T-helper 1 cell treated with Interleukin-12 subunit alpha and Interleukin-12 subunit beta and Interleukin-4 antibody, amounts not matched to agents 30 μg/mL and 1 μg/mL, for 36 hours (primary cell): ENCODE results near the gene KRT71.
"Not testable (repeated sequence)": the region's sequence is repeated elsewhere in the genome, so short reads cannot be mapped to it uniquely, and the experiment has no call there.

Experiments
- H3K27ac Mint-ChIP-seq: one replicate; pipeline ENCODE4 v1.8.0; 2021; ENCODE audit warnings: mild to moderate bottlenecking, mixed read lengths
- H3K27me3 Mint-ChIP-seq: one replicate; pipeline ENCODE4 v1.8.0; 2021; ENCODE audit warnings: low read depth, mixed read lengths
- H3K36me3 Mint-ChIP-seq: one replicate; pipeline ENCODE4 v1.8.0; 2021; ENCODE audit warnings: low read depth, mixed read lengths
- H3K4me1 Mint-ChIP-seq: one replicate; pipeline ENCODE4 v1.8.0; 2021; ENCODE audit warnings: low read depth, mixed read lengths
- H3K4me3 Mint-ChIP-seq: one replicate; pipeline ENCODE4 v1.8.0; 2021; ENCODE audit warnings: mild to moderate bottlenecking, moderate library complexity, mixed read lengths
- H3K9me3 Mint-ChIP-seq: one replicate; pipeline ENCODE4 v1.8.0; 2021; ENCODE audit warnings: mixed read lengths

Gene KRT71

GRCh38 chr12:52552681-52553195, at the start of gene KRT71:
Gene KRT71 (minus strand): TSS chr12:52553145. CDS start chr12:52553077, 68 bp downstream.
- Mint-ChIP-seq H3K36me3 (no peaks in the 10 kb centered on the region), H3K4me3 (no peak within 1 kb of the TSS), H3K27ac (no peak within 1 kb of the TSS), H3K27me3 (peaks cover 21% of the 10 kb centered on the region), H3K9me3 (no peaks in the 10 kb centered on the region), H3K4me1 (no peaks in the 10 kb centered on the region)

- Mint-ChIP-seq H3K27me3 (peaks cover 35% of the 10 kb centered on the region), H3K4me3 (no peak overlapping the region), H3K4me1 (peaks cover 23% of the 10 kb centered on the region), H3K27ac (no peak overlapping the region), H3K36me3 (no peaks in the 10 kb centered on the region), H3K9me3 (no peaks in the 10 kb centered on the region)
Observed at GRCh38 chr12:52602552-52602951, 49.6 kb upstream of the KRT71 start.

- Mint-ChIP-seq H3K36me3 (no peaks in the 10 kb centered on the region), H3K27ac (no peak overlapping the region), H3K4me1 (peaks cover 16% of the 10 kb centered on the region), H3K9me3 (no peaks in the 10 kb centered on the region), H3K4me3 (no peak overlapping the region), H3K27me3 (peaks cover 39% of the 10 kb centered on the region)
Observed at GRCh38 chr12:52601671-52602070, 48.7 kb upstream of the KRT71 start.

- Mint-ChIP-seq H3K9me3 (no peaks in the 10 kb centered on the region), H3K4me1 (peaks cover 16% of the 10 kb centered on the region), H3K27me3 (peaks cover 38% of the 10 kb centered on the region), H3K27ac (no peak within 1 kb of the TSS), H3K36me3 (no peaks in the 10 kb centered on the region), H3K4me3 (no peak within 1 kb of the TSS)
Observed at GRCh38 chr12:52600941-52601481, 48.1 kb upstream of the KRT71 start, which contains the start of gene KRT72. Gene KRT72 (minus strand): TSS chr12:52601463. CDS start chr12:52601452, 11 bp downstream.

GRCh38 chr12:52600475-52600874, 47.5 kb upstream of the KRT71 start:
- peaks cover 38% of the 10 kb centered on the region for H3K27me3 Mint-ChIP-seq
- H3K4me3 Mint-ChIP-seq, result no peak overlapping the region
- H3K4me1 Mint-ChIP-seq, result peaks cover 11% of the 10 kb centered on the region
- no peaks in the 10 kb centered on the region for H3K9me3 Mint-ChIP-seq
- no peaks in the 10 kb centered on the region for H3K36me3 Mint-ChIP-seq
- no peak overlapping the region for H3K27ac Mint-ChIP-seq

- H3K27ac Mint-ChIP-seq, result no peak overlapping the region
- H3K36me3 Mint-ChIP-seq, result no peaks in the 10 kb centered on the region
- no peak overlapping the region for H3K4me3 Mint-ChIP-seq
- H3K4me1 Mint-ChIP-seq, result peaks cover 9% of the 10 kb centered on the region
- H3K27me3 Mint-ChIP-seq, result peaks cover 38% of the 10 kb centered on the region
- no peaks in the 10 kb centered on the region for H3K9me3 Mint-ChIP-seq
Observed at GRCh38 chr12:52600071-52600470, 47.1 kb upstream of the KRT71 start.

GRCh38 chr12:52598966-52599365, 46.0 kb upstream of the KRT71 start:
- Mint-ChIP-seq H3K27me3 (peaks cover 43% of the 10 kb centered on the region), H3K4me3 (no peak overlapping the region), H3K27ac (no peak overlapping the region), H3K9me3 (no peaks in the 10 kb centered on the region), H3K4me1 (peaks cover 3% of the 10 kb centered on the region), H3K36me3 (no peaks in the 10 kb centered on the region)

GRCh38 chr12:52594237-52594636, 41.3 kb upstream of the KRT71 start:
- H3K36me3 Mint-ChIP-seq, H3K27ac Mint-ChIP-seq, H3K4me1 Mint-ChIP-seq, H3K9me3 Mint-ChIP-seq, H3K4me3 Mint-ChIP-seq: not testable (repeated sequence)
- H3K27me3 Mint-ChIP-seq, result peaks cover 34% of the 10 kb centered on the region

GRCh38 chr12:52591521-52591920, 38.6 kb upstream of the KRT71 start:
- Mint-ChIP-seq H3K27ac (no peak overlapping the region), H3K9me3 (no peaks in the 10 kb centered on the region), H3K36me3 (no peaks in the 10 kb centered on the region), H3K4me1 (peaks cover 9% of the 10 kb centered on the region), H3K27me3 (peaks cover 17% of the 10 kb centered on the region), H3K4me3 (no peak overlapping the region)

- Mint-ChIP-seq H3K4me1 (peaks cover 23% of the 10 kb centered on the region), H3K27me3 (peaks cover 13% of the 10 kb centered on the region), H3K36me3 (no peaks in the 10 kb centered on the region), H3K27ac (no peak overlapping the region), H3K4me3 (no peak overlapping the region), H3K9me3 (no peaks in the 10 kb centered on the region)
Observed at GRCh38 chr12:52590021-52590420, 37.1 kb upstream of the KRT71 start.

GRCh38 chr12:52587563-52587962, 34.6 kb upstream of the KRT71 start:
- H3K4me3 Mint-ChIP-seq, result no peak overlapping the region
- no peaks in the 10 kb centered on the region for H3K36me3 Mint-ChIP-seq
- H3K9me3 Mint-ChIP-seq, result no peaks in the 10 kb centered on the region
- peaks cover 3% of the 10 kb centered on the region for H3K27me3 Mint-ChIP-seq
- H3K27ac Mint-ChIP-seq, result no peak overlapping the region
- H3K4me1 Mint-ChIP-seq, result peaks cover 28% of the 10 kb centered on the region

GRCh38 chr12:52585946-52586345, 33.0 kb upstream of the KRT71 start:
- Mint-ChIP-seq H3K4me3 (peak overlapping the region; percentile 8), H3K27ac (peak overlapping the region; percentile 18), H3K4me1 (peaks cover 28% of the 10 kb centered on the region), H3K36me3 (no peaks in the 10 kb centered on the region), H3K27me3 (peaks cover 3% of the 10 kb centered on the region), H3K9me3 (no peaks in the 10 kb centered on the region)

GRCh38 chr12:52585066-52585465, 32.1 kb upstream of the KRT71 start:
- peaks cover 3% of the 10 kb centered on the region for H3K27me3 Mint-ChIP-seq
- H3K4me3 Mint-ChIP-seq, result no peak overlapping the region
- peaks cover 28% of the 10 kb centered on the region for H3K4me1 Mint-ChIP-seq
- no peaks in the 10 kb centered on the region for H3K9me3 Mint-ChIP-seq
- peak overlapping the region; percentile 21 for H3K27ac Mint-ChIP-seq
- H3K36me3 Mint-ChIP-seq, result no peaks in the 10 kb centered on the region

GRCh38 chr12:52584156-52584682, 31.3 kb upstream of the KRT71 start:
- no peak overlapping the region for H3K4me3 Mint-ChIP-seq
- no peaks in the 10 kb centered on the region for H3K9me3 Mint-ChIP-seq
- H3K36me3 Mint-ChIP-seq, result no peaks in the 10 kb centered on the region
- peaks cover 3% of the 10 kb centered on the region for H3K27me3 Mint-ChIP-seq
- H3K27ac Mint-ChIP-seq, result no peak overlapping the region
- H3K4me1 Mint-ChIP-seq, result peaks cover 27% of the 10 kb centered on the region

GRCh38 chr12:52582971-52583456, 30.1 kb upstream of the KRT71 start:
- H3K36me3 Mint-ChIP-seq, result no peaks in the 10 kb centered on the region

More at GRCh38 chr12:52582971-52583456, 30.1 kb upstream of the KRT71 start:
- Mint-ChIP-seq H3K4me1 (peaks cover 27% of the 10 kb centered on the region), H3K4me3 (no peak overlapping the region), H3K27ac (no peak overlapping the region), H3K9me3 (no peaks in the 10 kb centered on the region), H3K27me3 (no peaks in the 10 kb centered on the region)
